HCEC 1CT (cell line): Measurements from ENCODE around the gene AGER.
A peak's percentile ranks its signal among the peaks of the same experiment; 100 is the strongest.
"Not testable (repeated sequence)": the region's sequence is repeated elsewhere in the genome, so short reads cannot be mapped to it uniquely, and the experiment has no call there.

Experiments
- DNase-seq: peaks from one replicate; pipeline ENCODE4 v3.0.0-alpha.2; 2017

Gene AGER

GRCh38 chr6:32198345-32198696 lies 14.3 kb upstream of the AGER start:
- no peak for DNase-seq

- DNase-seq = no peak
Measured at GRCh38 chr6:32196682-32197616, 12.9 kb upstream of the AGER start.

- DNase-seq = peak; percentile 52
Measured at GRCh38 chr6:32195902-32196681, 12.0 kb upstream of the AGER start.

GRCh38 chr6:32195652-32195901 lies 11.5 kb upstream of the AGER start:
- DNase-seq = peak; percentile 100

GRCh38 chr6:32194825-32195651 lies 11.0 kb upstream of the AGER start:
- DNase-seq = peak; percentile 61

- no peak for DNase-seq
Measured at GRCh38 chr6:32194388-32194787, 10.3 kb upstream of the AGER start.

- DNase-seq = not testable (repeated sequence)
Measured at GRCh38 chr6:32193096-32193495, 9.0 kb upstream of the AGER start.

GRCh38 chr6:32192608-32193039 lies 8.6 kb upstream of the AGER start, which contains the start of gene GPSM3:
TSS of gene GPSM3 (minus strand) at chr6:32192643. CDS start at chr6:32192513, 130 bp downstream.
- no peak for DNase-seq

- DNase-seq = no peak
Measured at GRCh38 chr6:32191696-32192607, 7.9 kb upstream of the AGER start.

GRCh38 chr6:32190911-32191677 lies 7.0 kb upstream of the AGER start:
- DNase-seq = no peak

- peak; percentile 82 for DNase-seq
Measured at GRCh38 chr6:32190054-32190851, 6.2 kb upstream of the AGER start, which contains the start of gene PBX2. TSS of gene PBX2 (minus strand) at chr6:32190202. CDS start at chr6:32189915, 287 bp downstream.

GRCh38 chr6:32189742-32190053 lies 5.6 kb upstream of the AGER start:
- no peak for DNase-seq

- DNase-seq = no peak
Measured at GRCh38 chr6:32189069-32189741, 5.2 kb upstream of the AGER start.

GRCh38 chr6:32188381-32189068 lies 4.5 kb upstream of the AGER start:
- DNase-seq = no peak

GRCh38 chr6:32187725-32188380 lies 3.8 kb upstream of the AGER start:
- not testable (repeated sequence) for DNase-seq

GRCh38 chr6:32187009-32187709 lies 3.1 kb upstream of the AGER start:
- no peak for DNase-seq

- DNase-seq = not testable (repeated sequence)
Measured at GRCh38 chr6:32186151-32186840, 2.2 kb upstream of the AGER start.
